PC-9 (cell line): ENCODE results near the gene PNMA8B. TPM values are rescaled to one million over a fixed set of nuclear protein-coding genes. Genes with fewer than 3 reads are reported as not detected.

Source experiments
- BruUV-seq: library from RNA; stranded (reverse); fragments of 400-500 nt; replicated peaks from 2 replicates; lab custom pipeline; 2021; lab: Mats Ljungman, UMichigan
- CTCF ChIA-PET: fragments of 300-600 bp; sonication (Branson Sonifier 250); formaldehyde crosslinking; loops from one replicate; lab custom pipeline; 2022; ENCODE audit warnings: antibody characterized with exemption; lab: Charles Lee
- POLR2A ChIA-PET: fragments of 300-600 bp; sonication (Branson Sonifier 250); formaldehyde crosslinking; loops from one replicate; lab custom pipeline; 2022; ENCODE audit warnings: antibody characterized with exemption; ENCODE audit not compliant: unreplicated experiment; lab: Charles Lee
- DNase-seq, 2 experiments: peaks; one replicate each; pipeline versions ENCODE4 v3.0.0 to v3.0.0-alpha.2; 2015 to 2022; ENCODE audit warnings: mixed read lengths in 1 of 2
- H2AFZ ChIP-seq: fragments of 200-600 bp; sonication (generic); 2 replicates; pipeline ENCODE4 v1.8.1; 2017; ENCODE audit warnings: antibody characterized with exemption
- H3F3A ChIP-seq: fragments of 200-600 bp; sonication (generic); 2 replicates; pipeline ENCODE4 v1.8.1; 2017; ENCODE audit warnings: antibody characterized with exemption, mild to moderate bottlenecking, low read depth; ENCODE audit not compliant: insufficient read depth
- H3K27ac ChIP-seq: fragments of 200-600 bp; sonication (generic); 2 replicates; pipeline ENCODE4 v1.6.1; 2016; ENCODE audit warnings: mixed run types
- H3K27me3 ChIP-seq: fragments of 200-600 bp; sonication (generic); 2 replicates; pipeline ENCODE4 v1.6.1; 2016; ENCODE audit warnings: low read depth, mixed run types; ENCODE audit not compliant: insufficient read depth
- H3K36me3 ChIP-seq: fragments of 200-600 bp; sonication (generic); 2 replicates; pipeline ENCODE4 v1.6.1; 2016; ENCODE audit warnings: low read depth, mixed run types
- H3K4me1 ChIP-seq: fragments of 200-600 bp; sonication (generic); replicated peaks from 2 replicates; pipeline ENCODE4 v1.6.1; 2016; ENCODE audit warnings: mixed run types; ENCODE audit not compliant: insufficient read depth
- H3K4me2 ChIP-seq: fragments of 200-600 bp; sonication (generic); 2 replicates; pipeline ENCODE4 v1.6.1; 2017; ENCODE audit warnings: mixed run types
- H3K4me3 ChIP-seq: fragments of 200-600 bp; sonication (generic); 2 replicates; pipeline ENCODE4 v1.6.1; 2016; ENCODE audit warnings: mixed run types
- H3K79me2 ChIP-seq: fragments of 200-600 bp; sonication (generic); 2 replicates; pipeline ENCODE4 v1.6.1; 2017; ENCODE audit warnings: low read depth, mixed run types
- H3K9me2 ChIP-seq: fragments of 200-600 bp; sonication (generic); 2 replicates; pipeline ENCODE4 v1.8.1; 2017; ENCODE audit warnings: mild to moderate bottlenecking; ENCODE audit not compliant: insufficient read depth
- H3K9me3 ChIP-seq: fragments of 200-600 bp; sonication (generic); 2 replicates; pipeline ENCODE4 v1.8.1; 2016; ENCODE audit warnings: low read depth; ENCODE audit not compliant: insufficient read depth
- H4K20me1 ChIP-seq: fragments of 200-600 bp; sonication (generic); 2 replicates; pipeline ENCODE4 v1.8.1; 2017; ENCODE audit not compliant: insufficient read depth
- CTCF ChIP-seq: fragments of 200-600 bp; sonication (generic); conservative IDR thresholded peaks from 2 replicates; pipeline ENCODE4 v1.6.1; 2017; ENCODE audit warnings: mixed run types, antibody characterized with exemption, mild to moderate bottlenecking, moderate library complexity
- EZH2 ChIP-seq: fragments of 200-600 bp; sonication (generic); IDR thresholded peaks from 2 replicates; pipeline ENCODE4 v1.8.0; 2017; ENCODE audit warnings: antibody characterized with exemption, low read depth
- intact Hi-C: fragments of 100-400 bp; cut with micrococcal nuclease; formaldehyde crosslinking; loops from one replicate; pipeline ENCODE4 v1.10.0; 2022; ENCODE audit not compliant: unreplicated experiment
- total RNA-seq: library from RNA; stranded (reverse); gene quantifications from 2 replicates; pipeline ENCODE4 v1.2.3, GENCODE V29; 2021

The PNMA8B gene
- total RNA-seq, 1 experiment from 2014 or later = not detected

GRCh38 chr19:46471116-46471733 is 24.4 kb downstream of the PNMA8B start, which contains the start of gene PNMA8A:
TSS of gene PNMA8A (minus strand) at chr19:46471563. CDS start at chr19:46471035, 528 bp downstream.
- peaks cover 6% of the 10 kb centered on the region for H3F3A ChIP-seq
- no TSS peak for BruUV-seq
- CTCF ChIA-PET = no interaction called here
- intact Hi-C loops = no loop called here
- no peak for DNase-seq
- POLR2A ChIA-PET = no interaction called here
- H2AFZ ChIP-seq = no peak within 1 kb of the TSS
- H3K4me3 ChIP-seq = no peak within 1 kb of the TSS
- no peaks in the 10 kb centered on the region for H3K36me3 ChIP-seq
- no peak within 1 kb of the TSS for H3K4me2 ChIP-seq
- H3K79me2 ChIP-seq = no peaks in the 10 kb centered on the region
- no peak for TF ChIP-seq EZH2
- no peak for TF ChIP-seq CTCF
- H4K20me1 ChIP-seq = no peaks in the 10 kb centered on the region
- peaks cover 78% of the 10 kb centered on the region for H3K27me3 ChIP-seq
- 0 out of 2 replicates have a peak, but pooled peaks cover 9% of the 10 kb centered on the region for H3K4me1 ChIP-seq
- H3K9me3 ChIP-seq = no peaks in the 10 kb centered on the region
- no peak within 1 kb of the TSS for H3K27ac ChIP-seq
- no peaks in the 10 kb centered on the region for H3K9me2 ChIP-seq

GRCh38 chr19:46470376-46470775 is 25.3 kb downstream of the PNMA8B start:
- Histone ChIP-seq H3K4me2 (no peak overlapping the region), H3K9me2 (no peaks in the 10 kb centered on the region), H3K27me3 (peaks cover 82% of the 10 kb centered on the region), H4K20me1 (no peaks in the 10 kb centered on the region), H3K27ac (no peak overlapping the region), H3K9me3 (no peaks in the 10 kb centered on the region), H3F3A (peaks cover 6% of the 10 kb centered on the region; the same call in 1 of the 2 replicates), H3K79me2 (no peaks in the 10 kb centered on the region), H3K4me3 (no peak overlapping the region), H2AFZ (no peak overlapping the region), H3K36me3 (no peaks in the 10 kb centered on the region), H3K4me1 (0 out of 2 replicates have a peak, but pooled peaks cover 9% of the 10 kb centered on the region)
- intact Hi-C loops = no loop called here
- TF ChIP-seq CTCF (no peak), EZH2 (no peak)
- ChIA-PET POLR2A (no interaction called here), CTCF (no interaction called here)
- no peak for DNase-seq
- no TSS peak for BruUV-seq

GRCh38 chr19:46469541-46470185 is 26.0 kb downstream of the PNMA8B start:
- ChIA-PET POLR2A (no interaction called here), CTCF (interaction anchor here (0.6 kb wide), 1 partner anchor 125 kb away, joined by 3 read pairs; no protein-coding TSS in a partner anchor)
- peaks cover 6% of the 10 kb centered on the region; the same call in 1 of the 2 replicates for H3F3A ChIP-seq
- peaks cover 86% of the 10 kb centered on the region for H3K27me3 ChIP-seq
- H3K4me3 ChIP-seq = no peak overlapping the region
- 0 out of 2 replicates have a peak, but pooled peaks cover 9% of the 10 kb centered on the region for H3K4me1 ChIP-seq
- no peak overlapping the region for H3K27ac ChIP-seq
- TF ChIP-seq CTCF (no peak), EZH2 (no peak)
- no peaks in the 10 kb centered on the region for H3K9me2 ChIP-seq
- no peaks in the 10 kb centered on the region for H3K9me3 ChIP-seq
- no TSS peak for BruUV-seq
- no peaks in the 10 kb centered on the region for H3K79me2 ChIP-seq
- H4K20me1 ChIP-seq = no peaks in the 10 kb centered on the region
- H3K36me3 ChIP-seq = no peaks in the 10 kb centered on the region
- no peak overlapping the region for H2AFZ ChIP-seq
- intact Hi-C loops = no loop called here
- no peak for DNase-seq
- H3K4me2 ChIP-seq = no peak overlapping the region
